HG02852 (cell line): ENCODE data around the gene ZNF672.
"Not testable (repeated sequence)": the region's sequence is repeated elsewhere in the genome, so short reads cannot be mapped to it uniquely, and the experiment has no call there.

ENCODE experiments used
- ATAC-seq: cut with Tn5 transposase; IDR thresholded peaks from one replicate; pipeline ENCODE4 v1.9.1; 2021; ENCODE audit warnings: mild to moderate bottlenecking, moderate library complexity; ENCODE audit not compliant: unreplicated experiment

Gene ZNF672

DNA sequence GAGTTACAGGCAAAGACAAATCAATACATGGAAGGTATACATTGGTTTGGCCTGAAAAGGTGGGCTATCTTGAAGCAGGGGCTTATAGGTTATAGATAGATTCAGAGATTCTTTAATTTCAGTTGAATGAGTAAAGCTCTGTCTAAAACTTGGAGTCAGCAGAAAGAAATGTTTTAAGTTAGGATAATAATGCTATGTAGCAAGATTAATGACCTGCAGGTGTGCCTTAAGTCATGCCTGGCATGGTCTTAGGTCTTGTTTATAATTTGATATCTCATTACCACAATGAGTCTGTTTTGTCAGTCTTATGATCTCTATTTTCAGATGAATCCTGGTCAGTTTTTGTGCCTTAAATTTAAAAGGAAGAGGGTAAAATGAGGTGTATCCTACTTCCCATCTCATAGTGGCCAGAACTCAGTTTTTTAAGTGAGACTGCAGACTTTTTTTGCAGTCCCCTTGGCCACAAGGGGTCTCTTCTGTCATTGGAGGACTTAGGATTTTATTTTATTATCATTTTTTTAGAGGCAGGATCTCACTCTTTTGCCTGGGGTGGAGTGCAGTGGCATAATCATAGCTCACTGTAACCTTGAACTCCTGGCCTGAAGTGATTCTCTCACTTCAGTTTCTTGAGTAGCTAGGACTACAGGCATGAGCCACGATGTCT, 46.7 kb downstream of the ZNF672 start:
- ATAC-seq, result no peak

DNA sequence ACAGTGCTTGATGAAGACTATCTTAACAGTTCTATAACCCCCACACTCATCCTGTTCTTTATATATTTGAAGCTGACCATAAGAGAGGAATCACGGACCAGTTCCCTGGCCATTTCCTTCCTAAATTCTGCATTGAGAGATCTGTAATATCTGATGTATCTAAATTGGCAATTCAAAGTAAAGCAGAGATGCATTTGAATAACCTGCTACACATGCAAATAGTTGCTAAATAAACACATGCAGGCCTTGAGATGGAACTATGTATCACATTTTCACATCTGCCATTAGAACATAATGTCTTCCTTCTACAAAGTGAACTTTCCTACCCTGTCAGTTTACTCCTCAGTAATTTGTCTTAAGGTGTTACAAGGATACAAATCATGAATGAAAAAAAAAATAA, 47.6 kb downstream of the ZNF672 start:
- no peak for ATAC-seq

DNA sequence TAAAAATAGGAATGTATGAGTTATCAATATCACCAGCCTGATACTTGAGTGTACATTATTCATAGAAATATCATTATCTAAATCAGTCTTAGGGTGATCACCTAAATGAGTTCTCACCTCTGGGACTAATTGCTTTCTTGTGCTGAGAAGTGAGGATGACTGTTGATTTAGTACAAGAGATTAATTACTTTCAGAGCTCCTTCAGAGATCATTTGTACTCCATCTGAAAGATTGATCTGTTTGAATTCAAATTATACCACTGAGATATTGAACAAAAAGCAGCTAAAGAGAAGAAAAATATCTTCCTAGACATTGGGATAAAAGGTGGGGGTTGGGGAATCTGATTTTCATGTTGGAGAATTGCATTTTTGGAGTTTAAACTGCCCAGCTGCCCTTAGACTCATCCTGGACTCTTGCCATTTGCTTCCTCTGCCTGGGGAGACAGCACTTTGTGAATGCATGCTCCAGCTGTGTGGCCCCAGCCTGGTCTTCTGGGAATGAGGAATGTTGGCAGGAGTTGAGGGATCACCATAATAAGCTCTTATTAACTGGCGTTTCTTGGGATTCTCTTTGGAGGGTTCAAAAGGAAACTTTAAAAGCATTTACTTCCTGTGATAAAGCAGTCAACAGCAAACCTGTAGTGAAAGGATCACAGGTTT, 48.3 kb downstream of the ZNF672 start:
- ATAC-seq, result no peak

DNA sequence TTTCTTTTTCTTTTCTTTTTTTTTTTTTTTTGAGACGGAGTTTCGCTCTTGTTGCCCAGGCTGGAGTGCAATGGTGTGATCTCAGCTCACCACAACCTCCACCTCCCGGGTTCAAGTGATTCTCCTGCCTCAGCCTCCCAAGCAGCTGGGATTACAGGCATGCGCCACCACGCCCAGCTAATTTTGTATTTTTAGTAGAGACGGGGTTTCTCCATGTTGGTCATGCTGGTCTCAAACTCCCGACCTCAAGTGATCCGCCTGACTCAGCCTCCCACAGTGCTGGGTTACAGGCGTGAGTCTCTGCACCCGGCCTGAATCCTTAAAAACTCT, 51.9 kb downstream of the ZNF672 start:
- not testable (repeated sequence) for ATAC-seq

DNA sequence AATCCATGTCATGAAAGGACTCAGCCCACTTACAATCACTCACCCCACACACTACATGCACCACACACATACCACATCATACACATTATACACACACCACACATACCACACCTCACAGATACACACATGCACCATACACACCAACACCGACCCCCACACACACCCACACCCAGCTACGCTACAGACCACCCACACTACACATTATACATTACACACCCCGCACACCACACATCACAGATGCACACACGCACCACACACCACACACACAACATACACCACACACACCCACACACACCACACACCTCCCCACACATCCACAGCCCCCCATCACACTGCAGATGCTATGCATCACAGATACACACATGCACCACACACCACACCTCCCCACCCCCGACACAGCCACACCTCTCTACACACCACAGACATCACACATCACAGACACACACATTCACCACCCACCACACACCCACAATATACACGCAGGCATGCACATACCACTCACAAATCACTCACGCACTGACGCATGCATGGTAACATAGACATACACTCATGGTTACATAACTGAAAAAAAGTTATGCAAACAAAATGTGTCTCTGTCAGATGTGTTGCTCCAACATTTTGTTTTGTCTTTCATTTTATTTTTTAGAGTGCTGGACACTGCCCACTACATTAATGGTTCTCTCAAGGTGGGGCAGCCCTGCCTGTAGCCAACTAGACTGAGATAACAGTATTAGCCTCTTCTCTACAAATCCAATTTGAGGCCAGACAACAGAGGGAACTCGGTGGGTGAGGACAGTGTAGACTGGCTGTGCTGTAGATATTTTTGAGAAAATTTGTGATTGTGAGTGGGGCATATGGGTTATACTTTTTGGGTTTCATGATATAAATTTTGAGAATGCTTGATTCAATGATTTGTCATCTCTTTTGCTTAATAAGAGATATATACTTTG, 52.8 kb downstream of the ZNF672 start:
- no peak for ATAC-seq

DNA sequence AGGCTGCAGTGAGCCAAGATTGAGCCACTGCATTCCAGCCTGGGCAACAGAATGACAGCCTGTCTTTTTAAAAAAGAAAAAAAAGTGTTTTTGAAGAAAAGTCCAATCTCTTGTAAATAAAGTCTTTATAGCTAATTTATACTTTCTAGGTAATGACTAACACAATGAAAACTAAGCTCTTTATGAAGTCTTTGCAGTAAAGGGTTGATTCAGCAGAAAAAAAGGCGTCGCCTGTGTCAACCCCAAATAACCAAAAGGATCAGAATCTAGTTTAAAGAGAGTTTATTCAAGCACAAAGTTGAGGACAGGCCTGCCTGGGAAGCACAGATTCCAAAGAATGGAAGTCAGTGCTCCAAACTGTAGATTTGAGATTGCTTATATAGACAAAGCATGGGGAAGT, 53.7 kb downstream of the ZNF672 start:
- ATAC-seq, result no peak

DNA sequence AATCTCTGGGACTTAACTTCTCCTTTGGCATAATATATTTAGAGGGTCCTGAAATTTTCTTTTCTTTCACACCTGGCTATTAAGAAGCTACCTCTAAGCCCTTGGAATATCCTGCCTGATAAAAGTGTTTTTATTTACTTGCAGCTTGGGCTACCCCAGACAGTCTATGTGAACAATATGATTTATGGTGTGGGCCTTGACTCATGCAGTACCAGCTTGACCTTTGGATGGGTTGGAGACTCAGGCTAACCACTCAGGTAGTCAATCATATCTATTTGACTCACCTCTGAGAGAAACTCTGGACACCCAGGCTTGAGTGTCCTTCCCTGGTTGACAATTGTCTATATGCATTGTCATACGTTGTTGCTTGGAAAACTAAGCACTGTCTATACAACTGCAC, 54.6 kb downstream of the ZNF672 start:
- no peak for ATAC-seq

DNA sequence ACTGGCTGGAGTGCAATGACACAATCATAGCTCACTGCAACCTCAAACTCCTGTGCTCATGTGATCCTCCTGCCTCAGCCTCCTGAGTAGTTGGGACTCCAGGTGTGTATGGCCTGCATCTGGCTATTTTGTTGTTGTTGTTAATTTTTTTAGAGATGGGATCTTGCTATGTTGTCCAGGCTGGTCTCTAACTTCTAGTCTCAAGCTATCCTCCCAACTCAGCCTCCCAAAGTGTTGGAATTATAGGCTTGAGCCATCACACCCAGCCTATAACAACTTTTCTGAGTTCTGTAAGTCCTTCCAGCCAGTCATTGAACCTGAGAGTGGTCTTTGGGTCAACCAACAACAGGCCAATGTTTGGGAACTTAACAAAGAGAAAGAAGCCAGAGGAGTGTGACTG, 56.8 kb downstream of the ZNF672 start:
- ATAC-seq, result no peak

DNA sequence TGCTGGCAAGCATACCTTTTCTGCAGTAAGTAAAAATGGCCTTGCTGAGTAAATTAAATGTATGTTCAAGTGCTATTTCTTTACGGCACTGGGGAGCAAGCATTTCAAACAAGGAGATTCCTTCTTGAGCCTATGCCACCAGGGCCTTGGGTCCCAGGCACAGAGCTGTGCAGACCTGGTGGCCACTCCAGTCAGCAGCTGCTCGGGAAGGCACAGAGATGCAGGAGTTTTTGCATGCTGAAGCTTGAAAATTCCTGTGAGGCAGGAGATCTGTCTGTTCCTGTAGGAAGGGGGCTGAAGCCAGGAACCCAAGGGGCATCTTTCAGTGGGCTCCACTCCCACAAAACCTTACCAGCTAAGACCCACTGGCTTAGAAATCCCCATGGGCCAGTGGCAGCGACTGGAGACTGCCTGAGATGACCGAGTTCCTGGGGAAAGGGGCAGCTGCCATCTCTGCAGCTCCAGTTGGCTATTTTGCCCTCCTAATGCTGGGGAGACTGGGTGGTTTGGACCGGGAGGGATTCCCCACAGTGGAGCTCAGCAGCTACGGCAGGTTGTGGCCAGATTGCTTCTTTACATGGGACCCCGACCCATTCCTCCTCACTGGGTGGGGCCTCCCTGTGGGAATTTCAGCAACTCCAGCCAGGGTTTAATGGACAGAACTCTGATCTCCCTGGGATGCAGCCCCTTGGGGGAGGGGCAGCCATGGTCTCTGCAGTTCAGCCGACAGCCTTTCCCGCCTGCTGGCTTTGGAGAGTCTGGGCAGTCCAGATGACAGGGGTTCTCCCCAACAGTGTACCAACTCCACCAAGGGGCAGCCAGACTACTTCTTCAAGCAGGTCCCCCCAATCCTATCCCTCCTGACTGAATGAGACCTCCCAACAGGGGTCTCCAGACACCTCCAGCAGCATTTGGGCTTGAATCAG, 59.7 kb downstream of the ZNF672 start:
- no peak for ATAC-seq
